ENCODE data around the gene IGFBP3.
A peak's percentile ranks its signal among the peaks of the same experiment; 100 is the strongest.

Gene IGFBP3

GRCh38 chr7:45881759-45882464 lies 39.2 kb downstream of the IGFBP3 start:
- no peak for TF ChIP-seq GATA1 (IDR thresholded peaks at IDR 0.05; ENCODE audit: low read depth, low read length)
- no peak for TF ChIP-seq POLR2A (IDR thresholded peaks at IDR 0.05; ENCODE audit: low read length)
- DNase-seq, result no peak

DNA sequence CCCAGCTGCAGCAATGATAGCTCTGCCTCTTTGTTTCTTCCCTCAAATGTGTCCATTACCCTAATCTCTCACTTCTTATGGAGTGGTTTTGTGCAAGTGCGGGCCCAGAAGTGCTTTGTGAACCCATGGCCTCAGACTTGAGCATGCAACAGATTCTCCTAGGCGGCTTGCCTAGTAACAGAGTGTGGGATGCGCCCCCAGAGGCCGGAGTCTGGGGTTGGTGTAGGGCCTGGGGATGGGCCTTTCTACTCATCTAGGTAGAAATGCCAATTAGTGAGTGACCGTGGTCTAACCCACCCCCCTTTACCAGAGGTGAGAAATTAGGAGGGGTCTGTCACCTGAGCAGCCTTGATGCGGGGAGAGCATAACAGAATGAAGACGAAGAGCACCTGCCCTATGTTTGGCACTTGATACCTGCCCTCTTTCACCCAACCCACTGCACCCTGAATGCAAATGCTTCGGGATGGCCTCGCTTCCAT lies 39.8 kb downstream of the IGFBP3 start:
- no peak for TF ChIP-seq POLR2A (IDR thresholded peaks at IDR 0.05; ENCODE audit: low read length)
- TF ChIP-seq GATA1 (IDR thresholded peaks at IDR 0.05; ENCODE audit: low read depth, low read length), result no peak
- DNase-seq, result no peak

DNA sequence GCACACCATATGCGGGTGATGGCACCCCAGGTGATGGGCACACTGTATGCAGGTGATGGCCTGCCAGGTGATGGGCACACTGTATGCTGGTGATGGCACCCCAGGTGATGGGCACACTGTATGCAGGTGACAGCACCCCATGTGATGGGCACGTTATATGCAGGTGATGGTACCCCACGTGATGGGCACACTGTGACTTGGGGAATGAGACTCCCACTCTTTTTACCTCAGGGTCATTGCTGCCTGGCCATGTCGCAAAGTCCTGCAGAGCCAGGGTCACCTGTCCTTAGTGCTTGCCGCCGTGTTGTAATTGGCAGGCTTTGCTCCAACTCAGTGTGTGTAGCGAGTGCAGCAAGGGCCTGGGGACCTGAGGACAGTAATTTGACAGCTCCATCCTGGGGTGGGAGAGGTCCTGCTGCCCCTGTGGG lies 40.6 kb downstream of the IGFBP3 start:
- DNase-seq, result no peak
- no peak for TF ChIP-seq POLR2A (IDR thresholded peaks at IDR 0.05; ENCODE audit: low read length)
- TF ChIP-seq GATA1 (IDR thresholded peaks at IDR 0.05; ENCODE audit: low read depth, low read length), result no peak

DNA sequence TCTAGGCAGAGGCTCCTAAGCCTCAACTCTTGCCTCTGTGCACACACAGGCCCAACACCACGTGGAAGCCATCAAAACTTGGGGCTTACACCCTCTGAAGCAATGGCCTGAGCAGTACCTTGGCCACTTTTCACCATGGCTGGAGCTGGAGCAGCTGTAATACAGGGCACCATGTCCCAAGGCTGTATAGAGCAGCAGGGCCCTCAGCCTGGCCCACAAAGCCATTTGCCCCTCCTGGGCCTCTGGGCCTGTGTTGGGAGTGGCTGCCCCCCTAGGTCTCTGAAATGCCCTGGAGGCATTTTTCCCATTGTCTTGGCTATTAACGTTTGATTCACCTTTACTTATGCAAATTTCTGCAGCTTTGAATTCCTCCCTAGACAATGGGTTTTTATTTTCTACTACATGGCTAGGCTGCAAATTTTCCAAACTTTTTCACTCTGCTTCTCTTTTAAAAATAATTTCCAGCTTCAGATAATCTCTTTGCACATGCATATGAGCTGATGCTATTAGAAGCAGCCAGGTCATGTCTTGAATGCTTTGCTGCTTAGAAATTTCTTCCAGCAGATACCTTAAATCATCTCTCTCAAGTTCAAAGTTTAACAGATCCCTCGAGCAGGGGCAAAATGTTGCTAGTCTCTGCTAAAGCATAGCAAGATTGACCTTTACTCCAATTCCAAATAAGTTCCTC lies 42.5 kb downstream of the IGFBP3 start:
- no peak for TF ChIP-seq GATA1 (IDR thresholded peaks at IDR 0.05; ENCODE audit: low read depth, low read length)
- no peak for TF ChIP-seq POLR2A (IDR thresholded peaks at IDR 0.05; ENCODE audit: low read length)
- DNase-seq, result no peak

- TF ChIP-seq GATA1 (IDR thresholded peaks at IDR 0.05; ENCODE audit: low read depth, low read length), result no peak
- TF ChIP-seq POLR2A (IDR thresholded peaks at IDR 0.05; ENCODE audit: low read length), result no peak
- no peak for DNase-seq
Observed at GRCh38 chr7:45876519-45876918, 44.6 kb downstream of the IGFBP3 start.

- no peak for TF ChIP-seq GATA1 (IDR thresholded peaks at IDR 0.05; ENCODE audit: low read depth, low read length)
- TF ChIP-seq POLR2A (IDR thresholded peaks at IDR 0.05; ENCODE audit: low read length), result no peak
- no peak for DNase-seq
Observed at GRCh38 chr7:45874408-45875131, 46.5 kb downstream of the IGFBP3 start.

- DNase-seq, result no peak
- TF ChIP-seq GATA1 (IDR thresholded peaks at IDR 0.05; ENCODE audit: low read depth, low read length), result no peak
- no peak for TF ChIP-seq POLR2A (IDR thresholded peaks at IDR 0.05; ENCODE audit: low read length)
Observed at GRCh38 chr7:45873355-45873754, 47.7 kb downstream of the IGFBP3 start.

- no peak for DNase-seq
- no peak for TF ChIP-seq POLR2A (IDR thresholded peaks at IDR 0.05; ENCODE audit: low read length)
- TF ChIP-seq GATA1 (IDR thresholded peaks at IDR 0.05; ENCODE audit: low read depth, low read length), result no peak
Observed at GRCh38 chr7:45873035-45873354, 48.1 kb downstream of the IGFBP3 start, which contains the start of gene CCDC201. Gene CCDC201 (minus strand): TSS chr7:45873082. CDS start chr7:45873007, 75 bp downstream.

DNA sequence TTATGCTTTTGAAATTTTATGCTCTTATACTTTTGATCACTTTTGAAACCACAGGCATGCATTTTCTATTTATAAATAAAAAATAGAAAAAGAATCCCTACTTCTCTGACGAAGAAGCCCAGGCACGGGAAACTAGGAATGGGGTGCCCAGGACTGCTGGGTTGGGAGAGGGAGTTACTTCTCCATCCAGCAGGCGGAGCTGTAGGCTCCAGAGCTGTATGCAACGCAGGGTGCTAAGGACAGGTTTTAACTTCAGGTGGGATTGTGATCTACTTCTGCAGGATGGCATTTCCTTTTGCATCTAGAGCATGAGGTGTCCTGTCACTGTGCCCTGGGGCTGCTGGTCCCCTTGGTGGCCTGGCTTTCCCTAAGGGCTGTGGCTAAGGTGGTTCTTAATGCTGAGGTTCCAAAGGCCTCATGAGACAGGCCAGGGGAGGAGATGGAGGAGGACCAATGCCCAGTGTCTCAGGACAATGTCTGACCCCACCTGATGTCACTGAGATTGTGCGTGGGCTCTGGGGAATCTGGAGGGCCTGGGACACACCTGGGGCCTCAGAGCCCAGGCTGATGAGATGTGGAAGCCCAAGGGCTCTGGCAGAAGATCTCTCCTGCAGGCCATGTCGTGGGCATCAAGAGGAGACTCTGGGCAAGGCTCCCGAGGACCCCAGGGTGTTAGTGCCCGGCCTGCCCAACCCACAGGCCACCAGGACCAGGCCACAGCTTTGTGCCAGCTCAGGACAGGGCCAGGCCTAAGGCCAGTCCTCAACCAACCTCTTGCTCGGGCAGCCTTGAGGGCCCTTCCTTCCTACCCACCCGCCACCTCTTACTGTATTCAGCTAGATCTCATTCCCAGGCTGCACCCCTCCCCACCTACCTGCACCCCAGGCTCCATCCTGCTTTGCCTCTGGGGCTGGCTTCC lies 48.7 kb downstream of the IGFBP3 start:
- TF ChIP-seq POLR2A (IDR thresholded peaks at IDR 0.05; ENCODE audit: low read length) (no peak), GATA1 (IDR thresholded peaks at IDR 0.05; ENCODE audit: low read depth, low read length) (no peak)
- DNase-seq, result peak in 1 of 2 experiments; percentile 19

DNA sequence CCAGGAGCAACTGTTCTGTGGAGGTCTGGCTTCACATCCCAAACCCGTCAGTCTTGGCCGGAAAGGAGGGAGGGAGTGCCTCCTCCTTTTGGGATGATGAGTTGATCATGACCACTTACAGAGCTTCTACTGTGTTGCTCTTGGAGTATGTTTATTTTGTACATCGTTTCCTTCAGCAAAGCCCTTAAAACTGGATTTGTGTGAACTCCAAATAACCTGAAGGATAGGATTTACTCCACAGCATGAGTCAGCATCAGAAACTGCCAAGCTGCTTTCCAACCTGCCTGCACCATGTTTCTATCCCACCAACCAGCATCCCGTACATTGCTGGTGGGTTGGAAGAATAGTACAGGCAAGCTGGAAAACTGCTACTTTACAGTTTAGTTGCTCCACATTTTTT lies 51.6 kb downstream of the IGFBP3 start:
- no peak for DNase-seq
- TF ChIP-seq GATA1 (IDR thresholded peaks at IDR 0.05; ENCODE audit: low read depth, low read length) (no peak), POLR2A (IDR thresholded peaks at IDR 0.05; ENCODE audit: low read length) (no peak)

- DNase-seq, result no peak
- TF ChIP-seq POLR2A (IDR thresholded peaks at IDR 0.05; ENCODE audit: low read length) (no peak), GATA1 (IDR thresholded peaks at IDR 0.05; ENCODE audit: low read depth, low read length) (no peak)
Observed at GRCh38 chr7:45867471-45867870, 53.6 kb downstream of the IGFBP3 start.

- no peak for TF ChIP-seq GATA1 (IDR thresholded peaks at IDR 0.05; ENCODE audit: low read depth, low read length)
- TF ChIP-seq POLR2A (IDR thresholded peaks at IDR 0.05; ENCODE audit: low read length), result no peak
- no peak for DNase-seq
Observed at GRCh38 chr7:45865594-45866410, 55.3 kb downstream of the IGFBP3 start.
